Measurements from ENCODE around the gene DEF6.

DEF6 gene

DNA sequence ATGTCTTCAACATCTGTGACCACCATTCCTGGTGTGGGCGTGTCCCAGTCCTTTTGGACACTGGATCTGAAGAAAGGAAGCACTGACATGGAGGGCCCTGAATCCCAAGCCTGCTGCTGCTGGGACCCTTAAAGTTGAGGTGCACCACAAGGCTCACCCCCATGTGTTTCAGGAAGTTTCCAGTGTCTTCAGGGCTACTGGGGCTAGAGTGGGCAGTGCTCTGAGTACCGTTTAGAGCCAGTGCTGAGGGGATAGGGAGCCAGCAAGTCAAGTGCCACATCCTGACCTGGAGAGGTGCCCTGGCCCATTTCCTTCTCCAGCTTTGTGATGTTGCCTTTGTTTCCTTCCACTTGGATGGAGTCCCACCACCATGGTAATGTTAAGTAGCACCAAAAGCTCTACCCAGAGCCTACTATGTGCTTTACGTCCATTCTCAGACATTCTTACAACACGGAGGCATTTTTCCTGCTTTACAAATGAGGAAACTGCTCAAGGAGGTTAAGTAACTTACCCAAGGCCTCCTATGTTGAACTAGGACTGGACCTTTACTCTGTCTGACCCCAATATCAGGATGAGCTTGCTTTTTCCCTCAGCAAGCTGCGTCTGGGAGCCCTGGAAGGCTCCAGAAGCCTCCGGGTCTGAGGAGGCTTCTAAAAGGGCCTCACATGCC lies 552 bp upstream of the DEF6 start:
- Histone ChIP-seq H3K4me2 (ENCODE audit: low read length) (peak overlapping the region; percentile 61), H3K36me3 (replicated peaks; ENCODE audit: low read depth, low read length) (peaks cover 2% of the 10 kb centered on the region), H3K4me1 (ENCODE audit: low read length) (peaks cover 33% of the 10 kb centered on the region), H4K20me1 (ENCODE audit: insufficient read depth, low read length) (no peaks in the 10 kb centered on the region), H3K9me3 (ENCODE audit: insufficient read depth, low read length) (no peaks in the 10 kb centered on the region), H3K79me2 (ENCODE audit: low read length) (peaks cover 10% of the 10 kb centered on the region), H2AFZ (ENCODE audit: low read depth, low read length) (no peak overlapping the region; the same call in 1 of the 2 replicates), H3K27ac (ENCODE audit: low read length) (no peak overlapping the region), H3K9ac (ENCODE audit: low read length) (peak overlapping the region; percentile 47; the same call in 1 of the 2 replicates), H3K27me3 (ENCODE audit: low read depth, low read length) (no peaks in the 10 kb centered on the region), H3K4me3 (ENCODE audit: low read length) (peak overlapping the region; percentile 88)
- TF ChIP-seq, protein P1, sequence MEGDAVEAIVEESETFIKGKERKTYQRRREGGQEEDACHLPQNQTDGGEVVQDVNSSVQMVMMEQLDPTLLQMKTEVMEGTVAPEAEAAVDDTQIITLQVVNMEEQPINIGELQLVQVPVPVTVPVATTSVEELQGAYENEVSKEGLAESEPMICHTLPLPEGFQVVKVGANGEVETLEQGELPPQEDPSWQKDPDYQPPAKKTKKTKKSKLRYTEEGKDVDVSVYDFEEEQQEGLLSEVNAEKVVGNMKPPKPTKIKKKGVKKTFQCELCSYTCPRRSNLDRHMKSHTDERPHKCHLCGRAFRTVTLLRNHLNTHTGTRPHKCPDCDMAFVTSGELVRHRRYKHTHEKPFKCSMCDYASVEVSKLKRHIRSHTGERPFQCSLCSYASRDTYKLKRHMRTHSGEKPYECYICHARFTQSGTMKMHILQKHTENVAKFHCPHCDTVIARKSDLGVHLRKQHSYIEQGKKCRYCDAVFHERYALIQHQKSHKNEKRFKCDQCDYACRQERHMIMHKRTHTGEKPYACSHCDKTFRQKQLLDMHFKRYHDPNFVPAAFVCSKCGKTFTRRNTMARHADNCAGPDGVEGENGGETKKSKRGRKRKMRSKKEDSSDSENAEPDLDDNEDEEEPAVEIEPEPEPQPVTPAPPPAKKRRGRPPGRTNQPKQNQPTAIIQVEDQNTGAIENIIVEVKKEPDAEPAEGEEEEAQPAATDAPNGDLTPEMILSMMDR (IDR thresholded peaks at IDR 0.05; ENCODE audit: low read depth, low read length) = no peak
- TF ChIP-seq EZH2phosphoT487 (IDR thresholded peaks at IDR 0.05; ENCODE audit: low read depth) = no peak

DNA sequence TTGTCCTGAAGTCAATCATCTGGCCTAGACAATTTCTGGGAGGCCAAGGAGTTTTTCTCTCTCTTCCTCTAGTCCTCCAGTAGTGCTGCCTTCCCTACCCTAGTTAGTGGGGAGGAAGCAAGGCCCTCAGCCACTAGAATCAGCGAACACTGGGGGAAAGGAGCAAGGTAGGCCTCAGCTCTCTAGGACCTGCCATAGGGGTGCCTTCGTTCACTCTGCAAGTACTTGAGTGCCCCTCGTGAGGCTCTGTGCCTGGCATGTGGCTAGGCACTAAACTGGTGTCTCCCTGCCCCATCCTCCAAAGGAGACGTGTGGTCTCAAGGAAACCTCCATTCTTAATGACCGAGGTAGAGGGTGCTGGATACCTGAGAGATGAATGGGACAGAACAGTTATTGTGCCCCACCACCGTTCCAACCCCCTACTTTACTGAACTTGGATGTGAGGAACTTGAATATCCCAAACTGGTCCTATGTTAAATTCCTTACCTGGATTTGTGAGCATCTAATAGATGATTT lies 1.1 kb downstream of the DEF6 start:
- TF ChIP-seq, protein P1 (IDR thresholded peaks at IDR 0.05; ENCODE audit: low read depth, low read length) = no peak
- TF ChIP-seq EZH2phosphoT487 (IDR thresholded peaks at IDR 0.05; ENCODE audit: low read depth) = no peak
- H3K27me3 ChIP-seq (ENCODE audit: low read depth, low read length) = no peaks in the 10 kb centered on the region
- H3K79me2 ChIP-seq (ENCODE audit: low read length) = peaks cover 10% of the 10 kb centered on the region
- peak overlapping the region; percentile 55 for H3K27ac ChIP-seq (ENCODE audit: low read length)
- no peaks in the 10 kb centered on the region for H3K9me3 ChIP-seq (ENCODE audit: insufficient read depth, low read length)
- H3K36me3 ChIP-seq (replicated peaks; ENCODE audit: low read depth, low read length) = peaks cover 2% of the 10 kb centered on the region
- H4K20me1 ChIP-seq (ENCODE audit: insufficient read depth, low read length) = no peaks in the 10 kb centered on the region
- H3K4me1 ChIP-seq (ENCODE audit: low read length) = peaks cover 46% of the 10 kb centered on the region
- H3K4me3 ChIP-seq (ENCODE audit: low read length) = peak overlapping the region; percentile 88
- H3K4me2 ChIP-seq (ENCODE audit: low read length) = peak overlapping the region; percentile 80
- peak overlapping the region; percentile 94 for H3K9ac ChIP-seq (ENCODE audit: low read length)
- H2AFZ ChIP-seq (ENCODE audit: low read depth, low read length) = no peak overlapping the region

DNA sequence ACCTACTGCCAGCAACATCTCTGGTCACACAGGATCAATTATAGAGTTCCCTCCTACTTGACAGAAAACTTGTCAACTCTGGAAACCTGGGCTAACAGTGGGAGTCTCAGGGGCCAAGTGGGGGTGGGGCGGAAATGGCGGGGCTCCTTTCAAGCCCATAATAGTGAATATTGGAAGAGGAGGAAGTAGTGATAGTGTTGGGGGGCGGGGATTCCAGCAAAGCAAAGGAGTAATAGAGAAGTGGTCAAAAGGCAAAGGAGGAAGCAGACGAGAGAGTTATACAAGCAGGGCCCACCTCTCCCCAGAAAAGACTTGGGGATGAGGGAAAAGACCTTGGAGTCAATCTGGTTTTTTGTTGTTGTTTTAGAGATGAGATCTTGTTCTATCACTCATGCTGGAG lies 2.1 kb downstream of the DEF6 start:
- no peak for TF ChIP-seq EZH2phosphoT487 (IDR thresholded peaks at IDR 0.05; ENCODE audit: low read depth)
- TF ChIP-seq, protein P1 (IDR thresholded peaks at IDR 0.05; ENCODE audit: low read depth, low read length) = no peak
- H3K36me3 ChIP-seq (replicated peaks; ENCODE audit: low read depth, low read length) = peaks cover 2% of the 10 kb centered on the region
- peak overlapping the region; percentile 55 for H3K27ac ChIP-seq (ENCODE audit: low read length)
- H3K4me3 ChIP-seq (ENCODE audit: low read length) = peak overlapping the region; percentile 88
- H3K9ac ChIP-seq (ENCODE audit: low read length) = peak overlapping the region; percentile 94; the same call in 1 of the 2 replicates
- no peaks in the 10 kb centered on the region for H3K9me3 ChIP-seq (ENCODE audit: insufficient read depth, low read length)
- no peaks in the 10 kb centered on the region for H3K27me3 ChIP-seq (ENCODE audit: low read depth, low read length)
- H3K4me2 ChIP-seq (ENCODE audit: low read length) = peak overlapping the region; percentile 80
- H3K79me2 ChIP-seq (ENCODE audit: low read length) = peaks cover 10% of the 10 kb centered on the region
- H4K20me1 ChIP-seq (ENCODE audit: insufficient read depth, low read length) = no peaks in the 10 kb centered on the region
- peaks cover 46% of the 10 kb centered on the region for H3K4me1 ChIP-seq (ENCODE audit: low read length)
- H2AFZ ChIP-seq (ENCODE audit: low read depth, low read length) = no peak overlapping the region

- H3K4me1 ChIP-seq (ENCODE audit: low read length) = peaks cover 46% of the 10 kb centered on the region
- no peak overlapping the region for H2AFZ ChIP-seq (ENCODE audit: low read depth, low read length)
- no peaks in the 10 kb centered on the region for H3K36me3 ChIP-seq (replicated peaks; ENCODE audit: low read depth, low read length)
- TF ChIP-seq, protein P1 (IDR thresholded peaks at IDR 0.05; ENCODE audit: low read depth, low read length) = no peak
- no peak for TF ChIP-seq EZH2phosphoT487 (IDR thresholded peaks at IDR 0.05; ENCODE audit: low read depth)
- peaks cover 10% of the 10 kb centered on the region for H3K79me2 ChIP-seq (ENCODE audit: low read length)
- no peaks in the 10 kb centered on the region for H3K27me3 ChIP-seq (ENCODE audit: low read depth, low read length)
- no peaks in the 10 kb centered on the region for H4K20me1 ChIP-seq (ENCODE audit: insufficient read depth, low read length)
- H3K9me3 ChIP-seq (ENCODE audit: insufficient read depth, low read length) = no peaks in the 10 kb centered on the region
- no peak overlapping the region for H3K9ac ChIP-seq (ENCODE audit: low read length)
- H3K4me3 ChIP-seq (ENCODE audit: low read length) = no peak overlapping the region
- no peak overlapping the region for H3K4me2 ChIP-seq (ENCODE audit: low read length)
- no peak overlapping the region for H3K27ac ChIP-seq (ENCODE audit: low read length)
Observed at GRCh38 chr6:35300848-35301247, 3.2 kb downstream of the DEF6 start.
